ENCODE measurements around the gene GPN2. TPM values are rescaled to one million over a fixed set of nuclear protein-coding genes. Genes with fewer than 3 reads are reported as not detected.
A peak's percentile ranks its signal among the peaks of the same experiment; 100 is the strongest.

Gene GPN2
- total and polyA plus RNA-seq, 12 donors = 12.4 to 31.3 (median 20.4) TPM

GRCh38 chr1:26922431-26922729 lies 32.3 kb upstream of the GPN2 start:
- no peak for DNase-seq
- ATAC-seq = no peak
- WGBS, 2 donors = 23 to 26% methylated on average over 6 of the region's 6 CpGs
- H3K4me3 ChIP-seq = peak overlapping the region; percentile 84 to 98 (median 92)
- peak overlapping the region in 6 of 10 donors; percentile 86 to 95 (median 88) for H3K27ac ChIP-seq
- intact Hi-C loops (cut with DNase I) = loop anchor here in 1 of 10 donors (5.0 kb wide), 1 partner anchor 75 kb away; no protein-coding TSS in a partner anchor
- peaks cover 7 to 28% (median 22%) of the 10 kb centered on the region in 9 donors for H3K4me1 ChIP-seq
- H3K36me3 ChIP-seq = peaks cover 0 to 44% (median 21%) of the 10 kb centered on the region in 9 donors
- no peaks in the 10 kb centered on the region for H3K27me3 ChIP-seq
- TF ChIP-seq CTCF (IDR thresholded peaks at IDR 0.05) = no peak
- no peaks in the 10 kb centered on the region for H3K9me3 ChIP-seq

GRCh38 chr1:26921540-26922430 lies 31.7 kb upstream of the GPN2 start, which contains the start of gene NUDC:
Gene NUDC (plus strand): TSS chr1:26921743. CDS start chr1:26921849, 106 bp downstream.
- peak within 1 kb of the TSS in 9 of 10 donors; percentile 71 to 95 (median 88) for H3K27ac ChIP-seq
- ATAC-seq (peak; percentile 96 to 99 (median 99)), DNase-seq (peak; percentile 96 to 97)
- peak within 1 kb of the TSS; percentile 84 to 98 (median 92) for H3K4me3 ChIP-seq
- intact Hi-C loops (cut with DNase I) = loop anchor here in 1 of 10 donors (2.0 to 5.0 kb wide), 2 partner anchors 31 to 76 kb away; partner anchors contain the start of gene GPN2
- H3K36me3 ChIP-seq = peaks cover 0 to 38% (median 19%) of the 10 kb centered on the region in 9 donors
- H3K4me1 ChIP-seq = peaks cover 7 to 28% (median 22%) of the 10 kb centered on the region in 9 donors
- H3K9me3 ChIP-seq = no peaks in the 10 kb centered on the region
- 1 to 2% methylated on average over 83 of the region's 83 CpGs for WGBS, 2 donors
- peak in 1 of 9 donors; percentile 18 for TF ChIP-seq CTCF (IDR thresholded peaks at IDR 0.05)
- H3K27me3 ChIP-seq = no peaks in the 10 kb centered on the region

GRCh38 chr1:26921126-26921539 lies 31.1 kb upstream of the GPN2 start:
- 10 to 14% methylated on average over 7 of the region's 7 CpGs for WGBS, 2 donors
- intact Hi-C loops (cut with DNase I) = loop anchor here in 1 of 10 donors (2.0 to 5.0 kb wide), 2 partner anchors 30 to 76 kb away; partner anchors contain the start of gene GPN2
- DNase-seq = no peak

More at GRCh38 chr1:26921126-26921539, 31.1 kb upstream of the GPN2 start:
- Histone ChIP-seq H3K27me3 (no peaks in the 10 kb centered on the region), H3K4me3 (peak overlapping the region in 9 of 10 donors; percentile 84 to 98 (median 93)), H3K4me1 (peaks cover 7 to 28% (median 22%) of the 10 kb centered on the region in 9 donors), H3K27ac (peak overlapping the region in 9 of 10 donors; percentile 26 to 95 (median 88)), H3K36me3 (peaks cover 0 to 32% (median 13%) of the 10 kb centered on the region in 9 donors), H3K9me3 (no peaks in the 10 kb centered on the region)
- no peak for TF ChIP-seq CTCF (IDR thresholded peaks at IDR 0.05)
- ATAC-seq = peak; percentile 8 to 60 (median 45)

All from heart right ventricle (tissue), 16 donors.